CD14-positive monocyte (primary cell): Measurements from ENCODE around the gene GFI1. TPM values are rescaled to one million over a fixed set of nuclear protein-coding genes. Genes with fewer than 3 reads are reported as not detected.

Source experiments
- DNase-seq, 3 donors: peaks; one replicate each; pipeline ENCODE4 v3.0.0-alpha.2; 2011 to 2022
- H2AFZ ChIP-seq: 2 replicates; pipeline ENCODE4 v1.6.0; 2012; ENCODE audit warnings: mild to moderate bottlenecking, low read depth, low read length, inconsistent platforms; ENCODE audit not compliant: insufficient read depth, poor library complexity, severe bottlenecking
- H3K27ac ChIP-seq, 2 donors: 1 replicate in 1 of 2; 2 replicates in 1 of 2; pipeline ENCODE4 v1.5.1; 2012 to 2013; ENCODE audit warnings: low read length in 2 of 2, control low read depth in 1 of 2, inconsistent platforms in 1 of 2, low read depth in 1 of 2, mild to moderate bottlenecking in 1 of 2
- H3K27me3 ChIP-seq, 2 donors: one replicate each; pipeline versions ENCODE4 v1.6.0 to v1.6.1; 2011 to 2013; ENCODE audit warnings: low read length in 2 of 2; ENCODE audit not compliant: control insufficient read depth in 2 of 2, insufficient read depth in 2 of 2
- H3K36me3 ChIP-seq, 2 donors: replicated peaks in 1 of 2; 1 replicate in 1 of 2; 2 replicates in 1 of 2; pipeline versions ENCODE4 v1.5.1 to v1.6.1; 2012 to 2013; ENCODE audit warnings: low read length in 2 of 2, control low read depth in 1 of 2, inconsistent platforms in 1 of 2, mild to moderate bottlenecking in 1 of 2; ENCODE audit not compliant: insufficient read depth in 2 of 2, control insufficient read depth in 1 of 2
- H3K4me1 ChIP-seq, 2 donors: 1 replicate in 1 of 2; 2 replicates in 1 of 2; pipeline versions ENCODE4 v1.5.1 to v1.6.1; 2012 to 2013; ENCODE audit warnings: low read length in 2 of 2, control low read depth in 1 of 2, inconsistent platforms in 1 of 2, mild to moderate bottlenecking in 1 of 2, moderate library complexity in 1 of 2; ENCODE audit not compliant: insufficient read depth in 2 of 2, control insufficient read depth in 1 of 2
- H3K4me2 ChIP-seq: replicated peaks from 2 replicates; pipeline ENCODE3; 2012; ENCODE audit warnings: low read length, moderate library complexity, mild to moderate bottlenecking; ENCODE audit not compliant: poor library complexity, severe bottlenecking; ENCODE audit errors: extremely low read depth
- H3K4me3 ChIP-seq, 3 experiments: fragments of 200-600 bp in 1 of 3; sonication (generic) in 1 of 3; replicated peaks in 1 of 3; 1 replicate in 2 of 3; 2 replicates in 1 of 3; pipeline ENCODE4 v1.5.1; 2011 to 2013; ENCODE audit warnings: low read length in 3 of 3, mild to moderate bottlenecking in 3 of 3, control low read depth in 2 of 3, low read depth in 2 of 3, inconsistent platforms in 1 of 3, moderate library complexity in 1 of 3
- H3K79me2 ChIP-seq: 2 replicates; pipeline ENCODE4 v1.6.0; 2012; ENCODE audit warnings: mild to moderate bottlenecking, control low read depth, inconsistent platforms, low read length, moderate library complexity; ENCODE audit not compliant: insufficient read depth
- H3K9ac ChIP-seq: 2 replicates; pipeline ENCODE4 v1.6.0; 2017; ENCODE audit warnings: low read length, mild to moderate bottlenecking; ENCODE audit not compliant: insufficient read depth, poor library complexity, severe bottlenecking
- H3K9me3 ChIP-seq, 2 donors: replicated peaks in 1 of 2; 1 replicate in 1 of 2; 2 replicates in 1 of 2; pipeline versions ENCODE4 v1.5.1 to v1.6.1; 2012 to 2013; ENCODE audit warnings: low read length in 2 of 2, control low read depth in 1 of 2; ENCODE audit not compliant: control insufficient read depth in 1 of 2, insufficient read depth in 1 of 2
- H4K20me1 ChIP-seq: 2 replicates; pipeline ENCODE4 v1.6.0; 2012; ENCODE audit warnings: mild to moderate bottlenecking, low read length, control low read depth, moderate library complexity; ENCODE audit not compliant: insufficient read depth
- H3K27ac Mint-ChIP-seq, 7 donors: one replicate each; pipeline ENCODE4 v1.8.0; 2020; ENCODE audit warnings: mild to moderate bottlenecking in 7 of 7, mixed read lengths in 7 of 7, moderate library complexity in 6 of 7, inconsistent platforms in 2 of 7
- H3K27me3 Mint-ChIP-seq, 3 donors: one replicate each; pipeline ENCODE4 v1.8.0; 2021 to 2022; ENCODE audit warnings: low read depth in 3 of 3, mild to moderate bottlenecking in 3 of 3, mixed read lengths in 3 of 3, moderate library complexity in 3 of 3, inconsistent platforms in 1 of 3
- H3K36me3 Mint-ChIP-seq, 2 donors: one replicate each; pipeline ENCODE4 v1.8.0; 2020; ENCODE audit warnings: mixed read lengths in 2 of 2, inconsistent platforms in 1 of 2, mild to moderate bottlenecking in 1 of 2
- H3K4me1 Mint-ChIP-seq: one replicate; pipeline ENCODE4 v1.8.0; 2020; ENCODE audit warnings: mild to moderate bottlenecking, mixed read lengths
- H3K4me3 Mint-ChIP-seq, 2 donors: one replicate each; pipeline ENCODE4 v1.8.0; 2020; ENCODE audit warnings: mild to moderate bottlenecking in 2 of 2, mixed read lengths in 2 of 2, moderate library complexity in 1 of 2
- H3K9me3 Mint-ChIP-seq, 7 donors: one replicate each; pipeline ENCODE4 v1.8.0; 2020 to 2022; ENCODE audit warnings: mixed read lengths in 7 of 7, mild to moderate bottlenecking in 6 of 7, moderate library complexity in 6 of 7, inconsistent platforms in 2 of 7
- WGBS: methylation state at CpG from one replicate; pipeline ENCODE4 v1.1.5; 2013; ENCODE audit warnings: missing lambda C conversion rate; ENCODE audit not compliant: insufficient coverage; 5-methylcytosine and 5-hydroxymethylcytosine counted together
- intact Hi-C, 2 donors: fragments of 100-400 bp; cut with micrococcal nuclease; formaldehyde crosslinking; loops; one replicate each; pipeline versions ENCODE4 v1.15.0 to v1.15.1; 2023
- polyA plus RNA-seq, 3 donors: library from polyadenylated mRNA; depleted of rRNA in 1 of 3; unstranded in 2 of 3; stranded (reverse) in 1 of 3; fragments of 300-500 nt in 2 of 3; fragments of >200 nt in 1 of 3; fragmentation: Illumina TruSeq in 2 of 3; gene quantifications; 1 replicate in 2 of 3; 2 replicates in 1 of 3; pipeline ENCODE4 v1.2.3, GENCODE V29; 2012 to 2021
- TF ChIP-seq, protein P1 (sequence below): fragments of 200-600 bp; IDR thresholded peaks from one replicate; pipeline ENCODE4 v1.8.0; 2022; ENCODE audit warnings: antibody characterized with exemption, mild to moderate bottlenecking

The GFI1 gene
- polyA plus RNA-seq, 3 donors = 0.35 TPM; not detected in 2

DNA sequence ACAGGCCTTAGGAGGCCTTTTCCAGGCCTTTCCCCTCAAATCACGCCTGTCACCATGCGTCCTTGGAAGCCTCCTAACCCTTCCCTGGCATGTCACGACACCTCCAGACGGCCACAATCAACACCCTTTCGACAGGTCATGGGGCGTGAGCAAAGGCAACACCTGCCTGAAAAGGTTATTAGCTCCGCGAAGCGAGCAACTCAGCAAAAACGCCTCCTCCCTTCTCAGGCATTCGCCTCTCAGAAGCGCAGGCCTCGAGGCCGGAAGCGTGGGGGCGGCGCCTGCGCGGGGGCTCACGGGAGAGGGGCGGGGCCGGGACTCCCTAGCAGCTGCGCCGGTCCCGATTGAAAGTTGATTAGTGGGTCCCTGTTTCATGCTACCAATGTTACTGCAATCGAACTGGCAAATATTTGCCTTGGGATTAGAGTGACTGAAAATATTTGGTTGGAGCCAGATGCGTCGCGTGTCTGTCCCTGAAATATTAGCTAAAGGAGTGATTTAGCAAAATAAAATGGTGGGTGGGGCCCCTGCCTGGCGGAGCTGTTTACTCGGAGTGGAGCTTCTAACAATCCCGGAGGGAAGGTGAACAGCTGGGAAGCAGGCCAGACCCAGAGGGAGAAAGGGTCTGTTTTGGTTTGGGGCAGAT, 44.9 kb downstream of the GFI1 start:
- Histone ChIP-seq H3K79me2 (no peaks in the 10 kb centered on the region), H3K4me3 (no peak overlapping the region), H3K27me3 (no peaks in the 10 kb centered on the region), H3K9me3 (peaks cover 0 to under 1% of the 10 kb centered on the region in 2 donors), H3K36me3 (no peaks in the 10 kb centered on the region), H2AFZ (no peak overlapping the region), H3K9ac (no peak overlapping the region), H3K27ac (no peak overlapping the region), H3K4me1 (no peaks in the 10 kb centered on the region), H3K4me2 (no peak overlapping the region), H4K20me1 (no peaks in the 10 kb centered on the region)
- Mint-ChIP-seq H3K9me3 (peaks cover 0 to 2% (median under 1%) of the 10 kb centered on the region in 7 donors), H3K36me3 (no peaks in the 10 kb centered on the region), H3K27me3 (peaks cover 0 to 1% (median 0%) of the 10 kb centered on the region in 3 donors), H3K4me3 (no peak overlapping the region), H3K27ac (peak overlapping the region in 1 of 7 donors; percentile 1), H3K4me1 (no peaks in the 10 kb centered on the region)
- intact Hi-C loops = no loop called here
- TF ChIP-seq, protein P1, sequence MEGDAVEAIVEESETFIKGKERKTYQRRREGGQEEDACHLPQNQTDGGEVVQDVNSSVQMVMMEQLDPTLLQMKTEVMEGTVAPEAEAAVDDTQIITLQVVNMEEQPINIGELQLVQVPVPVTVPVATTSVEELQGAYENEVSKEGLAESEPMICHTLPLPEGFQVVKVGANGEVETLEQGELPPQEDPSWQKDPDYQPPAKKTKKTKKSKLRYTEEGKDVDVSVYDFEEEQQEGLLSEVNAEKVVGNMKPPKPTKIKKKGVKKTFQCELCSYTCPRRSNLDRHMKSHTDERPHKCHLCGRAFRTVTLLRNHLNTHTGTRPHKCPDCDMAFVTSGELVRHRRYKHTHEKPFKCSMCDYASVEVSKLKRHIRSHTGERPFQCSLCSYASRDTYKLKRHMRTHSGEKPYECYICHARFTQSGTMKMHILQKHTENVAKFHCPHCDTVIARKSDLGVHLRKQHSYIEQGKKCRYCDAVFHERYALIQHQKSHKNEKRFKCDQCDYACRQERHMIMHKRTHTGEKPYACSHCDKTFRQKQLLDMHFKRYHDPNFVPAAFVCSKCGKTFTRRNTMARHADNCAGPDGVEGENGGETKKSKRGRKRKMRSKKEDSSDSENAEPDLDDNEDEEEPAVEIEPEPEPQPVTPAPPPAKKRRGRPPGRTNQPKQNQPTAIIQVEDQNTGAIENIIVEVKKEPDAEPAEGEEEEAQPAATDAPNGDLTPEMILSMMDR = no peak
- WGBS = 96% methylated on average over 20 of the region's 32 CpGs
- no peak for DNase-seq

DNA sequence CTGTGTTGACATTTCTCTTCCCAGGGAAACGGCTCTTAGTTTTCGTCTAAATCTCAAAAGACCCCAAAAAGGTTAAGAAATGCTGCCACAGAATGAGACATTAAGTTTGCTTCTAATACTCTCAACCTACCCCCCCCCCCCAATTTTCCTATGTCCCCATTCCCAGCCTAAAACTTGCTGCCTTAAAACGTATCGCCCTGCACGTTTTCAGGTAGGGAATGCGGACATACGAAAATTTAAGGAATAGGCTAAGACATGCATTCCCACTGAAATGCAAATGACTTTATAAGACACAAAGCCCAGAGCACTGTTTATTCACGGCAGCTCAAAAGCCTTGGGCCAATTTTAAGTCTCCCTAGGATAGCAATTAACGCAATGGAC, 45.4 kb downstream of the GFI1 start:
- no peaks in the 10 kb centered on the region for H4K20me1 ChIP-seq
- H3K9me3 ChIP-seq = peaks cover 0 to 6% of the 10 kb centered on the region in 2 donors
- H3K4me3 ChIP-seq = no peak overlapping the region
- H3K27me3 Mint-ChIP-seq = no peaks in the 10 kb centered on the region
- no peaks in the 10 kb centered on the region for H3K79me2 ChIP-seq
- WGBS = 98% methylated on average over 7 of the region's 9 CpGs
- DNase-seq = no peak
- no peaks in the 10 kb centered on the region for H3K4me1 ChIP-seq
- TF ChIP-seq, protein P1 = no peak
- H2AFZ ChIP-seq = no peak overlapping the region
- no peaks in the 10 kb centered on the region for H3K36me3 ChIP-seq
- no peak overlapping the region for H3K9ac ChIP-seq
- H3K27ac ChIP-seq = no peak overlapping the region
- no peaks in the 10 kb centered on the region for H3K4me1 Mint-ChIP-seq
- H3K27me3 ChIP-seq = no peaks in the 10 kb centered on the region
- intact Hi-C loops = no loop called here
- peaks cover 3 to 8% (median 5%) of the 10 kb centered on the region in 7 donors for H3K9me3 Mint-ChIP-seq
- H3K4me2 ChIP-seq = no peak overlapping the region
- H3K27ac Mint-ChIP-seq = no peak overlapping the region
- no peaks in the 10 kb centered on the region for H3K36me3 Mint-ChIP-seq
- no peak overlapping the region for H3K4me3 Mint-ChIP-seq
